ENCODE data around the gene RAP1GAP2.

RAP1GAP2 gene

GRCh38 chr17:2874189-2874686 is 78.0 kb downstream of the RAP1GAP2 start:
- no peak for DNase-seq
- no peaks in the 10 kb centered on the region for H3K36me3 ChIP-seq (ENCODE audit: insufficient read depth, low read length)
- H3K9me3 ChIP-seq (ENCODE audit: insufficient read depth, low read length, severe bottlenecking), result no peaks in the 10 kb centered on the region
- TF ChIP-seq EZH2 (IDR thresholded peaks at IDR 0.05; ENCODE audit: borderline replicate concordance, low read depth, low read length, severe bottlenecking) (no peak), CTCF (IDR thresholded peaks at IDR 0.05; ENCODE audit: borderline replicate concordance, extremely low read depth, low read length, poor library complexity, severe bottlenecking) (no peak)
- no peak overlapping the region for H3K27ac ChIP-seq (ENCODE audit: low read length)
- peaks cover 4% of the 10 kb centered on the region; the same call in 1 of the 2 replicates for H4K20me1 ChIP-seq (ENCODE audit: insufficient read depth, low read length)
- H3K27me3 ChIP-seq (ENCODE audit: insufficient read depth, low read length, poor library complexity), result no peaks in the 10 kb centered on the region
- no peak overlapping the region for H3K9ac ChIP-seq (ENCODE audit: low read depth, low read length)
- no peaks in the 10 kb centered on the region for H3K4me1 ChIP-seq (ENCODE audit: insufficient read depth, low read length)
- ATAC-seq (ENCODE audit: insufficient read depth, low read depth), result no peak
- no peak overlapping the region for H3K4me2 ChIP-seq (ENCODE audit: insufficient read depth, low read length)
- H3K79me2 ChIP-seq (ENCODE audit: insufficient read depth, low read length), result no peaks in the 10 kb centered on the region
- H3K4me3 ChIP-seq (ENCODE audit: low read depth in 1 of 2, low read length in 2 of 2), result no peak overlapping the region
- no peak overlapping the region for H2AFZ ChIP-seq (ENCODE audit: low read depth, low read length)

DNA sequence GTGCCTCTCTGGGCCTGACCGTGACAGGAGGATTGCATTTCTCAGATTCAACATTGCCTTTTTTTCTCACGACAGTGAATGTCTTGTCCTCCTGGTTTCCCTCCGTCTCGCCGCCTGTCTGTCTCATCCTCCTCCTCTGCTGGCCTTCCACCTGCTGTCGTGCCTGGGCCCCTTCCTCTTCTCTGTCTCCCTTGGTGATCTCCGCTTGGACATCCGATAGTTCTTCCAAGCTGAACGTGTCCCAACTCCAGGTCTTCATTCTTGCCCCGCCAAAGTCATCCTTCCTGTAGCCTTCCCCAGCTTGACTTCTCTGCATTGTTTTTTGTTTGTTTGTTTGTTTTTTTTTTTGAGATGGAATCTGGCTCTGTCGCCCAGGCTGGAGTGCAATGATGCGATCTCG is 79.4 kb downstream of the RAP1GAP2 start:
- Histone ChIP-seq H3K9ac (ENCODE audit: low read depth, low read length) (no peak overlapping the region), H3K27me3 (ENCODE audit: insufficient read depth, low read length, poor library complexity) (no peaks in the 10 kb centered on the region), H3K79me2 (ENCODE audit: insufficient read depth, low read length) (no peaks in the 10 kb centered on the region), H3K36me3 (ENCODE audit: insufficient read depth, low read length) (no peaks in the 10 kb centered on the region), H3K4me2 (ENCODE audit: insufficient read depth, low read length) (no peak overlapping the region), H2AFZ (ENCODE audit: low read depth, low read length) (no peak overlapping the region), H4K20me1 (ENCODE audit: insufficient read depth, low read length) (peaks cover 4% of the 10 kb centered on the region; the same call in 1 of the 2 replicates), H3K9me3 (ENCODE audit: insufficient read depth, low read length, severe bottlenecking) (no peaks in the 10 kb centered on the region), H3K4me3 (ENCODE audit: low read depth in 1 of 2, low read length in 2 of 2) (no peak overlapping the region), H3K27ac (ENCODE audit: low read length) (no peak overlapping the region), H3K4me1 (ENCODE audit: insufficient read depth, low read length) (no peaks in the 10 kb centered on the region)
- TF ChIP-seq EZH2 (IDR thresholded peaks at IDR 0.05; ENCODE audit: borderline replicate concordance, low read depth, low read length, severe bottlenecking), result no peak
- TF ChIP-seq CTCF (IDR thresholded peaks at IDR 0.05; ENCODE audit: borderline replicate concordance, extremely low read depth, low read length, poor library complexity, severe bottlenecking), result no peak
- DNase-seq, result no peak
- no peak for ATAC-seq (ENCODE audit: insufficient read depth, low read depth)

DNA sequence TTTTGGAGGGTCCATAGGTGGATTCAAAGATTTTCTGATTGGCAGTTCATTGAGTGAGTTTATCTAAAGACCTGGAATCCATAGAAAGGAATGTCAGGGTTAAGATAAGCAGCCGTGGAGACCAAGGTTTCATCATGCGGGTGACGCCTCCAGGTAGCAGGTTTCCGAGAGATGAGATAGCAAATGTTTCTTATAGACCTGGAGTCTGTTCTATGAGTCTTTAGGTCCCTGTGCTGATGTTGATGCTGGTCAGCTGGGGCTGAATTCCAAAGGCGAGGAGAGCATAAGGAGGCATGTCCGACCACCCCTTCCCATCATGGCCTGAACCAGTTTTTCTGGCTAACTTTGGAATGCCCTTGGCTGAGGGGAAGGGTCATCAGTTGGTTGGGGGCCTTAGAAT is 80.2 kb downstream of the RAP1GAP2 start:
- H3K27ac ChIP-seq (ENCODE audit: low read length), result no peak overlapping the region
- H3K9ac ChIP-seq (ENCODE audit: low read depth, low read length), result no peak overlapping the region
- no peak overlapping the region for H3K4me3 ChIP-seq (ENCODE audit: low read depth in 1 of 2, low read length in 2 of 2)
- TF ChIP-seq EZH2 (IDR thresholded peaks at IDR 0.05; ENCODE audit: borderline replicate concordance, low read depth, low read length, severe bottlenecking) (no peak), CTCF (IDR thresholded peaks at IDR 0.05; ENCODE audit: borderline replicate concordance, extremely low read depth, low read length, poor library complexity, severe bottlenecking) (no peak)
- peaks cover 4% of the 10 kb centered on the region; the same call in 1 of the 2 replicates for H4K20me1 ChIP-seq (ENCODE audit: insufficient read depth, low read length)
- no peaks in the 10 kb centered on the region for H3K36me3 ChIP-seq (ENCODE audit: insufficient read depth, low read length)
- no peaks in the 10 kb centered on the region for H3K27me3 ChIP-seq (ENCODE audit: insufficient read depth, low read length, poor library complexity)
- H2AFZ ChIP-seq (ENCODE audit: low read depth, low read length), result no peak overlapping the region
- ATAC-seq (ENCODE audit: insufficient read depth, low read depth), result no peak
- H3K9me3 ChIP-seq (ENCODE audit: insufficient read depth, low read length, severe bottlenecking), result no peaks in the 10 kb centered on the region
- no peak for DNase-seq
- no peaks in the 10 kb centered on the region for H3K79me2 ChIP-seq (ENCODE audit: insufficient read depth, low read length)
- no peaks in the 10 kb centered on the region for H3K4me1 ChIP-seq (ENCODE audit: insufficient read depth, low read length)
- H3K4me2 ChIP-seq (ENCODE audit: insufficient read depth, low read length), result no peak overlapping the region

All from DND-41 (cell line).